Measurements from ENCODE around the gene IL19. TPM values are rescaled to one million over a fixed set of nuclear protein-coding genes. Genes with fewer than 3 reads are reported as not detected.

IL19 gene
- total RNA-seq, 4 donors from 2014 or later, result not detected

DNA sequence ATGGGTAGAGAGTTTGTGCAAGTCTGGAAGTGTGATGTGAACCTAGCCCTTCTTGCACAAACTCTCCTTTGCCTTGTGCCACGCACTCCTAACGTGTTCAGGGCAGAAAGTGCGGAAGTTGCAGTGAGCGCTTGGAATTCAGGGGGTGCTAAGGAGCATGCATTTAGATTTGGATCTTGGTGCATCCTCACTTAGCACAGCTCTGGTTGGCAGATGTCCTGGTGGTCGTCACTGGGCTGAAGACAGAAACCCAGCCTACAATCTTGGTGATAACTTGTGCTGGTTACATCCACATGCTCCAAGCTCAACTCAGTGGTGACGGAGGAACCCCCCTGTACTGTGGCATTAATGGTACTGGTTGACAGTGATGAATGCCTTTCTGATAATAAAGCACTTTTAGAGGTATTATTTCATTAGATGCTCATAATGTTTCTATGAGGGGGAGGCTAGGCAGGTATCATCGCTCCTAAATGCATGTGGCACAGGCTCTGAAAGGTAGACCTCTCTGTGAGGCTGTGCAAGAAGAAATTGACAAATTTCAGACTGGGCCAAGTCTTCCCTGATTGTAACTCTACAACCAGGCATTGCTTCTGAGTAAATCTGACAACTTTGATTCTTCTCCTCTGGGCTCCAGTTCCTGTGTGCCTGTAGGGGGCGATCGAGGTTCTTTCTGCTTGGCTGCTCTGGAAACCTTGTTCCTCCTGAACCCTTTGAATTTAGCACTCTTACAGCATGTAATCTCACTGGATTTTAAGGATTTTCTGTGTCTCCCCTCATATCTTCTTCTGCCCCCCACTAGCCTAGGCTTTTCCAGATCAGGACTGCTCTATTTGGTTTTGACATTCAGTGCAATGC, 45.2 kb upstream of the IL19 start:
- intact Hi-C loops (cut with DNase I; ENCODE audit: low total_unique reads), result loop anchor here (10.0 kb wide), 1 partner anchor 189 kb away; no protein-coding TSS in a partner anchor
- no peak for DNase-seq (ENCODE audit: low spot score in 2 of 2)
- no peak overlapping the region for H3K4me3 ChIP-seq (ENCODE audit: low read depth, poor library complexity, severe bottlenecking)
- TF ChIP-seq CTCF (IDR thresholded peaks at IDR 0.05), result no peak
- TF ChIP-seq POLR2A (IDR thresholded peaks at IDR 0.05), result no peak
- WGBS, 2 donors, result 73 to 80% methylated on average over 9 of the region's 9 CpGs

DNA sequence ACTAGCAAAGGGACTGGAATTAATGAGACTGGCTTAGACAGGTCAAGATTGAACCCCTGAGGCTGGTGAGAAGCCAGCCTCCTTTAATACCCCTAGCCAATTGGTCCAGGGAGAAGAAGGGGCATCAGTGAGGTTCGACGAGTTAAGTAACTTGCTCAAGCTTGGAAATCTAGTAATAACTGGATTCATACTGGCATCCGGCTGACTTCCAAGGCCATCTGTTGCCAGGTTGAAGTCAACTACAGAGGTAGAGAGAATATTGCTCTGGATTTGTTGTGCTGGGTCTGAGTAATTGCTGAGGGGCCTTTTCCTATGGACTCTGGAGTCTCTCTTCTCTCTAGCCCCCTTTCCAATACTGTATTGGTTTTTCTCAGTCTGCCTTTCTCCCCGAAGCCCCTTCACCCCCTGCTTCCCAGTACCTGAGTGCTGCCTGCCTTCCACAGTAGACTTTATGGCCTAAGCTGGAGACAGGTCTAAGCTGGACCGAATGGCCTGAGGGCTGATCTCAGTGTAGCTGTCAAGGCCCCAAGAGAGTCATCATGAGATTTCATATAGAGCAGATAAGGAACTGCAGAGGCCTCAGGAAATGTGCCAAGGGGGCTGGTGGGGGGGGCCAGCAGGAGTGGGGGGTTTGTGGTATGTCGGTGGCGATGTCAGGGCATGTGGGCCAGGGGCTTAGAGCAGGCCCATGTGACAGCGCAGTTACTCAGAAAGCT, 42.4 kb upstream of the IL19 start:
- WGBS, 2 donors, result 82 to 83% methylated on average over 8 of the region's 8 CpGs
- TF ChIP-seq CTCF (IDR thresholded peaks at IDR 0.05) (no peak), POLR2A (IDR thresholded peaks at IDR 0.05) (no peak)
- DNase-seq (ENCODE audit: low spot score in 2 of 2), result no peak
- no peak overlapping the region for H3K4me3 ChIP-seq (ENCODE audit: low read depth, poor library complexity, severe bottlenecking)
- intact Hi-C loops (cut with DNase I; ENCODE audit: low total_unique reads), result loop anchor here (10.0 kb wide), 1 partner anchor 187 kb away; no protein-coding TSS in a partner anchor

- no peak overlapping the region for H3K4me3 ChIP-seq (ENCODE audit: low read depth, poor library complexity, severe bottlenecking)
- intact Hi-C loops (cut with DNase I; ENCODE audit: low total_unique reads), result loop anchor here (10.0 kb wide), 1 partner anchor 186 kb away; no protein-coding TSS in a partner anchor
- DNase-seq (ENCODE audit: low spot score in 2 of 2), result no peak
- TF ChIP-seq POLR2A (IDR thresholded peaks at IDR 0.05) (no peak), CTCF (IDR thresholded peaks at IDR 0.05) (no peak)
- WGBS, 2 donors, result 73 to 95% methylated on average over 9 of the region's 9 CpGs
Measured at GRCh38 chr1:206728697-206728987, 41.9 kb upstream of the IL19 start.

DNA sequence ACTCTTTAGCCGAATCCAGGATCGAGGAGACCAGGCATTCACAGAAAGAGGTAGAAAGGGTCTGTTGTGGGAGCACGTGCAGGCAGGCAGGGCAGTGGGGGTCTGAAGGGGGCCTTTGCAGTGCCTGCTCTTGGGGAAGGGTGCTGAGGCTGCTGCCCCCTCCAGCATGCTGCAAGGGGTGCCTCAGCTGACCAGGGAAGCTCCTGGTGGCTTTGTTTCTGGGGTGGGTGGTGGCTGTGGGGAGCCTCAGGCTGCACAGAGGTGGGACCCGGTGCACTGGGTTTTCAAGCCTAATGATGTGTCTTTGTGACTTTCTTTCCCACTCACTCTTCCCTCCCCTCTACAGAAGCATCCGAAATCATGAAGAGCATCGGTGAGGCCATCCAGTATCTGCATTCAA, 41.5 kb upstream of the IL19 start:
- 91 to 96% methylated on average over 6 of the region's 6 CpGs for WGBS, 2 donors
- no peak for TF ChIP-seq CTCF (IDR thresholded peaks at IDR 0.05)
- TF ChIP-seq POLR2A (IDR thresholded peaks at IDR 0.05), result no peak
- no peak for DNase-seq (ENCODE audit: low spot score in 2 of 2)
- H3K4me3 ChIP-seq (ENCODE audit: low read depth, poor library complexity, severe bottlenecking), result no peak overlapping the region
- intact Hi-C loops (cut with DNase I; ENCODE audit: low total_unique reads), result loop anchor here (10.0 kb wide), 1 partner anchor 186 kb away; no protein-coding TSS in a partner anchor

DNA sequence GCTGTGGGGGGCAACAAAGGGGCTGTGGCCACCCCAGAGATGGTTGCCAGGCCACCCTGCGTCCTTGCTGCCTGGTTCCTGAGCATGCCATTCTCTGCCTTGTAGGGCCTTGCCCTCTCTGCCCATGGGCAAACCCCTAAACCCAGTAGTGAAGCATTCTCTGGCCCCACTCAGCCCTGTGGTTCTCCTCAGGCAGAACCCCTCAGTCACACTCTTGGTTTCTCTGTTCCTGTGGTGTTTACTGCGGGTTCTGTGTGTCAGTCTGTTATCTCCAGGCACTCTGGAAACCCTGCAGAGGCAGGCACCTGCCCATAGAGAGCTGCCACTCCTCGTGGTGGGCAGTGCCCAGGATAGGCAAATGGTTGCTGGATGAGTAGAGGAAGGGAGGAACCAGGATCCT, 41.1 kb upstream of the IL19 start:
- H3K4me3 ChIP-seq (ENCODE audit: low read depth, poor library complexity, severe bottlenecking), result no peak overlapping the region
- 95 to 96% methylated on average over 3 of the region's 3 CpGs for WGBS, 2 donors
- DNase-seq (ENCODE audit: low spot score in 2 of 2), result no peak
- intact Hi-C loops (cut with DNase I; ENCODE audit: low total_unique reads), result loop anchor here (10.0 kb wide), 1 partner anchor 185 kb away; no protein-coding TSS in a partner anchor
- no peak for TF ChIP-seq CTCF (IDR thresholded peaks at IDR 0.05)
- TF ChIP-seq POLR2A (IDR thresholded peaks at IDR 0.05), result no peak

Data from lower leg skin (tissue), 4 donors.